GM23338 (cell line): ENCODE results near the gene PHTF1. TPM values are rescaled to one million over a fixed set of nuclear protein-coding genes. Genes with fewer than 3 reads are reported as not detected.

Source experiments
- ATAC-seq: fragments of 200-7000 bp; cut with Tn5 transposase; 3 replicates; pipeline ENCODE4 v1.9.1; 2020
- DNase-seq: peaks from one replicate; pipeline ENCODE4 v3.0.0-alpha.2; 2015; ENCODE audit warnings: low spot score
- H2AFZ ChIP-seq: fragments of 200-600 bp; sonication (generic); 2 replicates; pipeline ENCODE4 v1.8.0; 2016; ENCODE audit warnings: antibody characterized with exemption, mild to moderate bottlenecking, moderate library complexity
- H3F3A ChIP-seq: fragments of 200-600 bp; sonication (generic); replicated peaks from 2 replicates; pipeline ENCODE4 v1.8.0; 2017; ENCODE audit warnings: antibody characterized with exemption, mixed run types, low read depth
- H3K27ac ChIP-seq: fragments of 200-600 bp; sonication (generic); 2 replicates; pipeline ENCODE4 v1.6.1; 2016; ENCODE audit warnings: low read depth
- H3K27me3 ChIP-seq: fragments of 200-600 bp; sonication (generic); 2 replicates; pipeline ENCODE4 v1.8.0; 2016; ENCODE audit warnings: mild to moderate bottlenecking, mixed run types, moderate library complexity; ENCODE audit not compliant: insufficient read depth
- H3K36me3 ChIP-seq: fragments of 200-600 bp; sonication (generic); 2 replicates; pipeline ENCODE4 v1.8.0; 2016; ENCODE audit warnings: mild to moderate bottlenecking; ENCODE audit not compliant: insufficient read depth
- H3K4me1 ChIP-seq: fragments of 200-600 bp; sonication (generic); 2 replicates; pipeline ENCODE4 v1.8.0; 2016; ENCODE audit warnings: mild to moderate bottlenecking, moderate library complexity; ENCODE audit not compliant: insufficient read depth
- H3K4me2 ChIP-seq: fragments of 200-600 bp; sonication (generic); 2 replicates; pipeline ENCODE4 v1.7.1; 2017; ENCODE audit warnings: mixed run types
- H3K4me3 ChIP-seq: fragments of 200-600 bp; sonication (generic); 2 replicates; pipeline ENCODE4 v1.6.1; 2016; ENCODE audit warnings: mixed run types
- H3K79me2 ChIP-seq: fragments of 200-600 bp; sonication (generic); replicated peaks from 2 replicates; pipeline ENCODE4 v1.8.0; 2017; ENCODE audit warnings: mild to moderate bottlenecking; ENCODE audit not compliant: insufficient read depth
- H3K9me2 ChIP-seq: fragments of 200-600 bp; sonication (generic); 2 replicates; pipeline ENCODE4 v1.8.0; 2017; ENCODE audit not compliant: insufficient read depth
- H4K20me1 ChIP-seq: fragments of 200-600 bp; sonication (generic); replicated peaks from 2 replicates; pipeline ENCODE4 v1.8.0; 2017; ENCODE audit warnings: mild to moderate bottlenecking; ENCODE audit not compliant: insufficient read depth
- H3K27ac Mint-ChIP-seq: 2 replicates; pipeline ENCODE4 v1.8.0; 2020; ENCODE audit warnings: inconsistent platforms, mild to moderate bottlenecking, moderate library complexity, mixed read lengths
- H3K27me3 Mint-ChIP-seq: 3 replicates; pipeline ENCODE4 v1.8.0; 2022; ENCODE audit warnings: low read depth, mild to moderate bottlenecking, moderate library complexity, mixed read lengths, inconsistent platforms; ENCODE audit not compliant: insufficient read depth, poor library complexity
- H3K36me3 Mint-ChIP-seq: 3 replicates; pipeline ENCODE4 v1.8.0; 2021; ENCODE audit warnings: low read depth, mild to moderate bottlenecking, inconsistent platforms, moderate library complexity, mixed read lengths
- H3K4me1 Mint-ChIP-seq: 3 replicates; pipeline ENCODE4 v1.8.0; 2020; ENCODE audit warnings: mild to moderate bottlenecking, inconsistent platforms, mixed read lengths
- H3K4me3 Mint-ChIP-seq: 3 replicates; pipeline ENCODE4 v1.8.0; 2021; ENCODE audit warnings: moderate library complexity, mild to moderate bottlenecking, inconsistent platforms, mixed read lengths
- H3K9me3 Mint-ChIP-seq: 3 replicates; pipeline ENCODE4 v1.8.0; 2020; ENCODE audit warnings: moderate library complexity, mild to moderate bottlenecking, inconsistent platforms, mixed read lengths
- CREB1 ChIP-seq: fragments of 250-450 bp; sonication (Bioruptor Pico); IDR thresholded peaks from 2 replicates; pipeline ENCODE4 v1.5.0; 2020; ENCODE audit warnings: low read depth, mild to moderate bottlenecking, moderate library complexity
- CTCF ChIP-seq, 2 experiments: fragments of 200-600 bp in 1 of 2; sonication (generic) in 1 of 2; conservative IDR thresholded peaks; 2 replicates each; pipeline versions ENCODE4 v1.5.1 to v1.6.1; 2016 to 2017; ENCODE audit warnings: antibody characterized with exemption in 2 of 2, low read depth in 2 of 2, mild to moderate bottlenecking in 2 of 2, moderate library complexity in 1 of 2
- EZH2 ChIP-seq: fragments of 200-600 bp; sonication (generic); IDR thresholded peaks from one replicate; pipeline ENCODE4 v1.8.0; 2017; ENCODE audit warnings: antibody characterized with exemption, mild to moderate bottlenecking, low read depth; ENCODE audit not compliant: unreplicated experiment
- EZH2phosphoT487 ChIP-seq: fragments of 200-600 bp; sonication (generic); IDR thresholded peaks from one replicate; pipeline ENCODE4 v1.8.1; 2018; ENCODE audit warnings: antibody characterized with exemption; ENCODE audit not compliant: unreplicated experiment
- JUNB ChIP-seq: IDR thresholded peaks from one replicate; pipeline ENCODE4 v1.6.1; 2016; ENCODE audit warnings: antibody characterized with exemption; ENCODE audit not compliant: unreplicated experiment
- NANOG ChIP-seq: IDR thresholded peaks from 2 replicates; pipeline ENCODE4 v1.6.1; 2016; ENCODE audit warnings: antibody characterized with exemption, borderline replicate concordance
- POLR2AphosphoS5 ChIP-seq: IDR thresholded peaks from 2 replicates; pipeline ENCODE4 v1.6.1; 2016; ENCODE audit warnings: antibody characterized with exemption, low read depth
- STAT1 ChIP-seq: IDR thresholded peaks from one replicate; pipeline ENCODE4 v1.6.1; 2016; ENCODE audit warnings: antibody characterized with exemption; ENCODE audit not compliant: unreplicated experiment
- ZNF331 ChIP-seq: fragments of 250-450 bp; sonication (Bioruptor Pico); IDR thresholded peaks from 2 replicates; pipeline ENCODE4 v1.5.0; 2020; ENCODE audit warnings: low read depth, mild to moderate bottlenecking, moderate library complexity
- polyA plus RNA-seq: library from polyadenylated mRNA; unstranded; fragments of >200 nt; fragmentation: Nextera tagmentation; extraction: Ambion mirVana; gene quantifications from 2 replicates; pipeline ENCODE4 v1.2.1, GENCODE V29; 2016
- total RNA-seq: library from RNA; depleted of rRNA; stranded (reverse); fragments of >200 nt; shearing (Covaris generic); gene quantifications from 2 replicates; pipeline ENCODE4 v1.2.3, GENCODE V29; 2014
- TF ChIP-seq, protein P1 (sequence below): fragments of 250-450 bp; sonication (Bioruptor Pico); IDR thresholded peaks from 2 replicates; pipeline ENCODE4 v1.5.0; 2020; ENCODE audit warnings: mild to moderate bottlenecking, moderate library complexity

Gene PHTF1
- total and polyA plus RNA-seq, 2 experiments from 2014 or later, result 19.1 to 21.6 TPM

- TF ChIP-seq, protein P1, sequence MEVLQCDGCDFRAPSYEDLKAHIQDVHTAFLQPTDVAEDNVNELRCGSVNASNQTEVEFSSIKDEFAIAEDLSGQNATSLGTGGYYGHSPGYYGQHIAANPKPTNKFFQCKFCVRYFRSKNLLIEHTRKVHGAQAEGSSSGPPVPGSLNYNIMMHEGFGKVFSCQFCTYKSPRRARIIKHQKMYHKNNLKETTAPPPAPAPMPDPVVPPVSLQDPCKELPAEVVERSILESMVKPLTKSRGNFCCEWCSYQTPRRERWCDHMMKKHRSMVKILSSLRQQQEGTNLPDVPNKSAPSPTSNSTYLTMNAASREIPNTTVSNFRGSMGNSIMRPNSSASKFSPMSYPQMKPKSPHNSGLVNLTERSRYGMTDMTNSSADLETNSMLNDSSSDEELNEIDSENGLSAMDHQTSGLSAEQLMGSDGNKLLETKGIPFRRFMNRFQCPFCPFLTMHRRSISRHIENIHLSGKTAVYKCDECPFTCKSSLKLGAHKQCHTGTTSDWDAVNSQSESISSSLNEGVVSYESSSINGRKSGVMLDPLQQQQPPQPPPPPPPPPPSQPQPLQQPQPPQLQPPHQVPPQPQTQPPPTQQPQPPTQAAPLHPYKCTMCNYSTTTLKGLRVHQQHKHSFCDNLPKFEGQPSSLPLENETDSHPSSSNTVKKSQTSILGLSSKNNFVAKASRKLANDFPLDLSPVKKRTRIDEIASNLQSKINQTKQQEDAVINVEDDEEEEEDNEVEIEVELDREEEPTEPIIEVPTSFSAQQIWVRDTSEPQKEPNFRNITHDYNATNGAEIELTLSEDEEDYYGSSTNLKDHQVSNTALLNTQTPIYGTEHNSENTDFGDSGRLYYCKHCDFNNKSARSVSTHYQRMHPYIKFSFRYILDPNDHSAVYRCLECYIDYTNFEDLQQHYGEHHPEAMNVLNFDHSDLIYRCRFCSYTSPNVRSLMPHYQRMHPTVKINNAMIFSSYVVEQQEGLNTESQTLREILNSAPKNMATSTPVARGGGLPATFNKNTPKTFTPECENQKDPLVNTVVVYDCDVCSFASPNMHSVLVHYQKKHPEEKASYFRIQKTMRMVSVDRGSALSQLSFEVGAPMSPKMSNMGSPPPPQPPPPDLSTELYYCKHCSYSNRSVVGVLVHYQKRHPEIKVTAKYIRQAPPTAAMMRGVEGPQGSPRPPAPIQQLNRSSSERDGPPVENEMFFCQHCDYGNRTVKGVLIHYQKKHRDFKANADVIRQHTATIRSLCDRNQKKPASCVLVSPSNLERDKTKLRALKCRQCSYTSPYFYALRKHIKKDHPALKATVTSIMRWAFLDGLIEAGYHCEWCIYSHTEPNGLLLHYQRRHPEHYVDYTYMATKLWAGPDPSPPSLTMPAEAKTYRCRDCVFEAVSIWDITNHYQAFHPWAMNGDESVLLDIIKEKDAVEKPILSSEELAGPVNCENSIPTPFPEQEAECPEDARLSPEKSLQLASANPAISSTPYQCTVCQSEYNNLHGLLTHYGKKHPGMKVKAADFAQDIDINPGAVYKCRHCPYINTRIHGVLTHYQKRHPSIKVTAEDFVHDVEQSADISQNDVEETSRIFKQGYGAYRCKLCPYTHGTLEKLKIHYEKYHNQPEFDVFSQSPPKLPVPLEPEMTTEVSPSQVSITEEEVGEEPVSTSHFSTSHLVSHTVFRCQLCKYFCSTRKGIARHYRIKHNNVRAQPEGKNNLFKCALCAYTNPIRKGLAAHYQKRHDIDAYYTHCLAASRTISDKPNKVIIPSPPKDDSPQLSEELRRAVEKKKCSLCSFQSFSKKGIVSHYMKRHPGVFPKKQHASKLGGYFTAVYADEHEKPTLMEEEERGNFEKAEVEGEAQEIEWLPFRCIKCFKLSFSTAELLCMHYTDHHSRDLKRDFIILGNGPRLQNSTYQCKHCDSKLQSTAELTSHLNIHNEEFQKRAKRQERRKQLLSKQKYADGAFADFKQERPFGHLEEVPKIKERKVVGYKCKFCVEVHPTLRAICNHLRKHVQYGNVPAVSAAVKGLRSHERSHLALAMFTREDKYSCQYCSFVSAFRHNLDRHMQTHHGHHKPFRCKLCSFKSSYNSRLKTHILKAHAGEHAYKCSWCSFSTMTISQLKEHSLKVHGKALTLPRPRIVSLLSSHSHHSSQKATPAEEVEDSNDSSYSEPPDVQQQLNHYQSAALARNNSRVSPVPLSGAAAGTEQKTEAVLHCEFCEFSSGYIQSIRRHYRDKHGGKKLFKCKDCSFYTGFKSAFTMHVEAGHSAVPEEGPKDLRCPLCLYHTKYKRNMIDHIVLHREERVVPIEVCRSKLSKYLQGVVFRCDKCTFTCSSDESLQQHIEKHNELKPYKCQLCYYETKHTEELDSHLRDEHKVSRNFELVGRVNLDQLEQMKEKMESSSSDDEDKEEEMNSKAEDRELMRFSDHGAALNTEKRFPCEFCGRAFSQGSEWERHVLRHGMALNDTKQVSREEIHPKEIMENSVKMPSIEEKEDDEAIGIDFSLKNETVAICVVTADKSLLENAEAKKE (CRISPR knock-in tag), result no peak
- TF ChIP-seq NANOG, result no peak
These were observed 26.8 kb upstream of the PHTF1 start (continued) for GRCh38 chr1:113786069-113786468.

- DNase-seq, result no peak
- Histone ChIP-seq H3K9me2 (no peaks in the 10 kb centered on the region), H3K79me2 (peaks cover 79% of the 10 kb centered on the region), H3K27me3 (no peaks in the 10 kb centered on the region), H3K4me2 (0 out of 2 replicates have a peak overlapping the region, but pooled peaks have one; percentile 3), H3K27ac (no peak overlapping the region), H3K36me3 (no peaks in the 10 kb centered on the region), H3K4me3 (no peak overlapping the region), H3K4me1 (peaks cover 18% of the 10 kb centered on the region), H4K20me1 (0 out of 2 replicates have a peak, but pooled peaks cover 3% of the 10 kb centered on the region), H2AFZ (no peak overlapping the region), H3F3A (no peaks in the 10 kb centered on the region)
- H3K27ac Mint-ChIP-seq, result no peak overlapping the region
- no peaks in the 10 kb centered on the region for H3K36me3 Mint-ChIP-seq
- no peaks in the 10 kb centered on the region for H3K27me3 Mint-ChIP-seq
- no peak for ATAC-seq
- H3K9me3 Mint-ChIP-seq, result no peaks in the 10 kb centered on the region
- no peak overlapping the region for H3K4me3 Mint-ChIP-seq
- H3K4me1 Mint-ChIP-seq, result peaks cover 19% of the 10 kb centered on the region
- no peak for TF ChIP-seq STAT1
- TF ChIP-seq CTCF (conservative IDR thresholded peaks at IDR 0.05; ENCODE audit: low read depth in 2 of 2), result no peak
- no peak for TF ChIP-seq EZH2phosphoT487
- no peak for TF ChIP-seq POLR2AphosphoS5
- TF ChIP-seq ZNF331 (CRISPR knock-in tag), result no peak
- no peak for TF ChIP-seq NANOG
- TF ChIP-seq EZH2, result no peak
- no peak for TF ChIP-seq JUNB
- no peak for TF ChIP-seq CREB1 (CRISPR knock-in tag)
These were observed 25.0 kb upstream of the PHTF1 start for GRCh38 chr1:113784104-113784779.
